SK-N-MC (cell line): ENCODE measurements around the gene RS1.

Source experiments
- EZH2 ChIP-seq: fragments of 200-600 bp; sonication (generic); IDR thresholded peaks from one replicate; pipeline ENCODE4 v1.6.1; 2017; ENCODE audit warnings: antibody characterized with exemption
- FOXP2 ChIP-seq: optimal IDR thresholded peaks from 2 replicates; pipeline ENCODE3; 2011; ENCODE audit warnings: mild to moderate bottlenecking, moderate library complexity; ENCODE audit not compliant: insufficient read depth; ENCODE audit errors: extremely low read length, control extremely low read depth
- POLR2AphosphoS5 ChIP-seq: IDR thresholded peaks from 2 replicates; pipeline ENCODE4 v1.6.1; 2012; ENCODE audit warnings: mild to moderate bottlenecking, low read depth, low read length, borderline replicate concordance

DNA sequence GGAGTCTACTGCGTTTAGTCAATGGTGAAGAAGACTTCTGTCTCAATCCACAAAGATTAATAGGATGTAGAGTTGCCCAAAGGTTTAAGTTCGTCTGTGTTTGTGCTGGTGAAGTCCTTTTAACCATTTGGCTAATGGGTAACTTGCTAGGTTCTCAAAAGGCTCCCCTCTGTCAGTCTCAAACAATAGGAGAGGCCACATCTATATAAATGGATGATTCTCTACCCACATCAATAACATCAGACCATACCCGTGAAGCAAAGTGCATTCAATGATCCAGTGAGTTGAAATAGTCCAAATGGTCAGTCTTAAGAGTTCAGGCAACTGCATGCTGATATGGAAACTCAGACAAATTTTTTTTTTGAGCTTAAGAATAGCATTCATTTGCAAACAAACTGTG lies 28.1 kb downstream of the RS1 start:
- no peak for TF ChIP-seq EZH2
- TF ChIP-seq POLR2AphosphoS5 = no peak
- TF ChIP-seq FOXP2 = no peak
